H1 (cell line): ENCODE results near the gene DUOX1.

Source experiments
- CREB1 ChIP-seq: IDR thresholded peaks from 2 replicates; pipeline ENCODE4 v1.6.1; 2012; ENCODE audit warnings: inconsistent platforms
- EP300 ChIP-seq, 2 experiments: IDR thresholded peaks; 1 replicate in 1 of 2; 2 replicates in 1 of 2; pipeline ENCODE4 v1.6.1; 2011 to 2012; ENCODE audit warnings: low read depth in 2 of 2, low read length in 2 of 2, mild to moderate bottlenecking in 2 of 2, borderline replicate concordance in 1 of 2, inconsistent platforms in 1 of 2, moderate library complexity in 1 of 2
- JUND ChIP-seq: IDR thresholded peaks from 2 replicates; pipeline ENCODE4 v1.6.1; 2011; ENCODE audit warnings: mild to moderate bottlenecking, improper control_type of control experiment, low read length
- POLR2A ChIP-seq, 2 experiments: IDR thresholded peaks; 1 replicate in 1 of 2; 2 replicates in 1 of 2; pipeline ENCODE4 v1.6.1; 2011; ENCODE audit warnings: low read depth in 2 of 2, low read length in 2 of 2, mild to moderate bottlenecking in 2 of 2; ENCODE audit errors: control extremely low read depth in 1 of 2
- RNF2 ChIP-seq: fragments of 200-900, 300-1000 bp; sonication (generic); IDR thresholded peaks from 2 replicates; pipeline ENCODE4 v1.7.1; 2016; ENCODE audit warnings: borderline replicate concordance, low read depth, mild to moderate bottlenecking, antibody characterized with exemption, low read length; ENCODE audit not compliant: poor library complexity, severe bottlenecking; ENCODE audit errors: missing control alignments
- SIRT6 ChIP-seq: IDR thresholded peaks from one replicate; pipeline ENCODE4 v1.7.1; 2012; ENCODE audit warnings: low read length, inconsistent platforms
- YY1 ChIP-seq: IDR thresholded peaks from 2 replicates; pipeline ENCODE4 v1.6.1; 2011; ENCODE audit warnings: low read depth, mild to moderate bottlenecking, low read length
- TF ChIP-seq, protein P1 (sequence below), 3 experiments: IDR thresholded peaks; 1 replicate in 2 of 3; 2 replicates in 1 of 3; pipeline versions ENCODE4 v1.5.1 to v1.6.1; 2011; ENCODE audit warnings: low read length in 3 of 3, mild to moderate bottlenecking in 3 of 3, inconsistent platforms in 2 of 3, low read depth in 1 of 3, moderate library complexity in 1 of 3; ENCODE audit not compliant: insufficient read depth in 1 of 3; ENCODE audit errors: control extremely low read depth in 1 of 3
- TF ChIP-seq, protein P2 (sequence below): IDR thresholded peaks from 2 replicates; pipeline ENCODE4 v1.6.1; 2011; ENCODE audit warnings: low read length, improper control_type of control experiment

DNA sequence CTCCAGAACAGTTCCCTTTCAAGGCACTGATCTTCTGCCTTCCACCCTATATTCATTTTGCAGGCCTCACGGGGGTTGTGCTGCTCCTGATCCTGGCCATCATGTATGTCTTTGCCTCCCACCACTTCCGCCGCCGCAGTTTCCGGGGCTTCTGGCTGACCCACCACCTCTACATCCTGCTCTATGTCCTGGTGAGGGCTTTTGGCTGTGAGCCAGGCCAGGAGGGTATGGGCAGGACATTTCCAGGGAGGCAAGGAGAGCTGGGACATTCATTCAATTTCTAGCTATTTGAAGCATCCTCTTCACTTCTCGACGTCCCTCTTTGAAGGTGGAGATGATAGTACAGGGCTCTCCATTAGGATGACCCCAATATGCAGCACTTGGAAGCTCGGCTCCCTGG, 25.9 kb downstream of the DUOX1 start:
- no peak for TF ChIP-seq SIRT6
- TF ChIP-seq, protein P1, sequence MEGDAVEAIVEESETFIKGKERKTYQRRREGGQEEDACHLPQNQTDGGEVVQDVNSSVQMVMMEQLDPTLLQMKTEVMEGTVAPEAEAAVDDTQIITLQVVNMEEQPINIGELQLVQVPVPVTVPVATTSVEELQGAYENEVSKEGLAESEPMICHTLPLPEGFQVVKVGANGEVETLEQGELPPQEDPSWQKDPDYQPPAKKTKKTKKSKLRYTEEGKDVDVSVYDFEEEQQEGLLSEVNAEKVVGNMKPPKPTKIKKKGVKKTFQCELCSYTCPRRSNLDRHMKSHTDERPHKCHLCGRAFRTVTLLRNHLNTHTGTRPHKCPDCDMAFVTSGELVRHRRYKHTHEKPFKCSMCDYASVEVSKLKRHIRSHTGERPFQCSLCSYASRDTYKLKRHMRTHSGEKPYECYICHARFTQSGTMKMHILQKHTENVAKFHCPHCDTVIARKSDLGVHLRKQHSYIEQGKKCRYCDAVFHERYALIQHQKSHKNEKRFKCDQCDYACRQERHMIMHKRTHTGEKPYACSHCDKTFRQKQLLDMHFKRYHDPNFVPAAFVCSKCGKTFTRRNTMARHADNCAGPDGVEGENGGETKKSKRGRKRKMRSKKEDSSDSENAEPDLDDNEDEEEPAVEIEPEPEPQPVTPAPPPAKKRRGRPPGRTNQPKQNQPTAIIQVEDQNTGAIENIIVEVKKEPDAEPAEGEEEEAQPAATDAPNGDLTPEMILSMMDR (IDR thresholded peaks at IDR 0.05; ENCODE audit: control extremely low read depth in 1 of 3, insufficient read depth in 1 of 3, low read depth in 1 of 3, low read length in 3 of 3), result no peak
- TF ChIP-seq EP300 (IDR thresholded peaks at IDR 0.05; ENCODE audit: borderline replicate concordance in 1 of 2, low read depth in 2 of 2, low read length in 2 of 2), result no peak
- TF ChIP-seq, protein P2, sequence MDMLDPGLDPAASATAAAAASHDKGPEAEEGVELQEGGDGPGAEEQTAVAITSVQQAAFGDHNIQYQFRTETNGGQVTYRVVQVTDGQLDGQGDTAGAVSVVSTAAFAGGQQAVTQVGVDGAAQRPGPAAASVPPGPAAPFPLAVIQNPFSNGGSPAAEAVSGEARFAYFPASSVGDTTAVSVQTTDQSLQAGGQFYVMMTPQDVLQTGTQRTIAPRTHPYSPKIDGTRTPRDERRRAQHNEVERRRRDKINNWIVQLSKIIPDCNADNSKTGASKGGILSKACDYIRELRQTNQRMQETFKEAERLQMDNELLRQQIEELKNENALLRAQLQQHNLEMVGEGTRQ, result no peak
- TF ChIP-seq JUND, result no peak
- no peak for TF ChIP-seq RNF2
- no peak for TF ChIP-seq YY1
- TF ChIP-seq POLR2A (IDR thresholded peaks at IDR 0.05; ENCODE audit: control extremely low read depth in 1 of 2, low read depth in 2 of 2, low read length in 2 of 2), result no peak
- no peak for TF ChIP-seq CREB1
